ENCODE measurements around the gene AGTR2.

GRCh38 chrX:116170511-116170910 lies at the start of gene AGTR2:
- TF ChIP-seq POLR2AphosphoS5 (IDR thresholded peaks at IDR 0.05; ENCODE audit: low read depth, low read length) (no peak), POLR2A (IDR thresholded peaks at IDR 0.05; ENCODE audit: low read depth, low read length) (no peak)

Measured in GM12892 (cell line).